ENCODE data around the gene ERF.

ERF gene

GRCh38 chr19:42249769-42250168 lies 5.2 kb downstream of the ERF start:
- Histone ChIP-seq H3K79me2 (ENCODE audit: insufficient read depth, low read depth) (peaks cover 25% of the 10 kb centered on the region; the same call in 1 of the 2 replicates), H3K36me3 (ENCODE audit: insufficient read depth) (no peaks in the 10 kb centered on the region), H3K9ac (no peak overlapping the region), H3K4me2 (no peak overlapping the region), H3K27me3 (ENCODE audit: insufficient read depth, low read depth) (no peaks in the 10 kb centered on the region), H4K20me1 (ENCODE audit: insufficient read depth) (no peaks in the 10 kb centered on the region), H3K27ac (no peak overlapping the region), H3K4me3 (IDR thresholded peaks at IDR 0.05; ENCODE audit: insufficient read depth, low read depth, low read length) (no peak overlapping the region), H3K4me1 (ENCODE audit: low read depth, poor library complexity, severe bottlenecking) (peaks cover 33% of the 10 kb centered on the region), H2AFZ (ENCODE audit: low read depth) (no peak overlapping the region)
- no peak for TF ChIP-seq CTCF (conservative IDR thresholded peaks at IDR 0.05; ENCODE audit: low read depth, low read length)

DNA sequence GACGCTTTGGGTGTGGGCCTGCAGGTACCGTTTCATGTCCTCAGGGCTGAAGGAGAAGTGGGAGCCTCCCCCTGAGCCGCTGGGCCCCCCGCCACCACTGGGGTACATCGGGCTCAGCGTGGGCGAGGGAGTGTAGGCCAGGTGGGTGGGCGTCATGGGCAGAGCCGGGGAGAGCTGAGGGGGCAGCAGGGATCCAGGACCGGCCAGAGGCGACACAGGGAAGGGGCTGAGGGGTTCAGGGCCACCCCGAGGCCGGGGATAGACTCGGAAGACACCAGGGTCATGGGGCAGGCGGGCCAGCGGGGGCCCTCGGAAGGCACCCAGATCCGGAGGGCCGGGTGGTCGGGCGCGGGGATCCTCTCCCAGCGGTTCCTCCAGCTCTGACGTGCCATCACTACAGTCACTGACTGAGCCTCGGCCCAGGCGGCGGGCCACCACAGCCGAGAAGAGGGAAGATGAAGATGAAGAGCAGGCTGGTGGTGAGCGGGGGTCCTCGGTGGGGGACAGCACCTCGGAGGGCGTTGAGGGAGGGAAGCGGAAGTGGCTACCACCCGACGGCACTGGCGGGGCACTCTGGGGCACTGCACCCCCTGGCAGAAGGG lies 5.7 kb downstream of the ERF start:
- TF ChIP-seq CTCF (conservative IDR thresholded peaks at IDR 0.05; ENCODE audit: low read depth, low read length): no peak
- H3K4me2 ChIP-seq: no peak overlapping the region
- H3K9ac ChIP-seq: no peak overlapping the region

GRCh38 chr19:42248270-42249148 lies 6.4 kb downstream of the ERF start:
- Histone ChIP-seq H3K27ac (no peak overlapping the region), H3K79me2 (ENCODE audit: insufficient read depth, low read depth) (peaks cover 25% of the 10 kb centered on the region; the same call in 1 of the 2 replicates), H4K20me1 (ENCODE audit: insufficient read depth) (no peaks in the 10 kb centered on the region), H3K36me3 (ENCODE audit: insufficient read depth) (no peaks in the 10 kb centered on the region), H2AFZ (ENCODE audit: low read depth) (no peak overlapping the region), H3K9ac (no peak overlapping the region), H3K4me1 (ENCODE audit: low read depth, poor library complexity, severe bottlenecking) (peaks cover 33% of the 10 kb centered on the region), H3K4me3 (IDR thresholded peaks at IDR 0.05; ENCODE audit: insufficient read depth, low read depth, low read length) (no peak overlapping the region), H3K27me3 (ENCODE audit: insufficient read depth, low read depth) (no peaks in the 10 kb centered on the region), H3K4me2 (no peak overlapping the region)
- TF ChIP-seq CTCF (conservative IDR thresholded peaks at IDR 0.05; ENCODE audit: low read depth, low read length): no peak

More for the DNA sequence above, 5.7 kb downstream of the ERF start:
- Histone ChIP-seq H3K36me3 (ENCODE audit: insufficient read depth) (no peaks in the 10 kb centered on the region), H3K79me2 (ENCODE audit: insufficient read depth, low read depth) (peaks cover 25% of the 10 kb centered on the region; the same call in 1 of the 2 replicates), H2AFZ (ENCODE audit: low read depth) (no peak overlapping the region), H4K20me1 (ENCODE audit: insufficient read depth) (no peaks in the 10 kb centered on the region), H3K27ac (no peak overlapping the region), H3K4me3 (IDR thresholded peaks at IDR 0.05; ENCODE audit: insufficient read depth, low read depth, low read length) (no peak overlapping the region), H3K4me1 (ENCODE audit: low read depth, poor library complexity, severe bottlenecking) (peaks cover 33% of the 10 kb centered on the region), H3K27me3 (ENCODE audit: insufficient read depth, low read depth) (no peaks in the 10 kb centered on the region)

DNA sequence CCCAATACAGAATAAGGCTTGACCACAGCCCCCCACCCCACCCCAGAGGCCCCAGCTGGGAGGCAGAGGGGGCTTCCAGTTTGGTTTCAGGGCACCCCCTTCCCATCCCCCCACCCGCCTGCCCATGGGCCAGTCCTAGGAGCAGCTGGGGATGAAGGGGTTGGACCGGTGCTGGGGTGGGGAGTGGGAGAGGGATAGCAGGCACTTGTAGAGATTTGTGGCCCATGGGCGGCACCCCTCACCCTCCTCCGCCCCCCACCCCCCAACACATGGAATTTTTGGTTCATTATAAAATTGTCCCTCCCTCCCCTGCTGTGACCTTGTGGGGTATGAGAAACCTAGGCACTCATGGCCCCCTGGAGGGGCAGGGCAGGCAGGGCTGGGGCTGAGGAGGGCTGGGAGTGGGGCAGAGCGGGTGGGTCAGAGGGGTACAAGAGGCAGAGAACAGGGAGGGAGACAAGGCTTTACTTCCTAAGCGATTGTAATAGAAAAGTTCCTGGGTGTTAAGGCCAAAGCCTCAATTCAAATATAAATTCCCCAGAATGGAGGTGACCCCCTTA lies 7.2 kb downstream of the ERF start:
- Histone ChIP-seq H3K27me3 (ENCODE audit: insufficient read depth, low read depth) (no peaks in the 10 kb centered on the region), H3K4me1 (ENCODE audit: low read depth, poor library complexity, severe bottlenecking) (peaks cover 28% of the 10 kb centered on the region)

More for the DNA sequence above, 7.2 kb downstream of the ERF start:
- Histone ChIP-seq H3K27ac (no peak overlapping the region), H3K4me2 (no peak overlapping the region), H4K20me1 (ENCODE audit: insufficient read depth) (no peaks in the 10 kb centered on the region), H3K36me3 (ENCODE audit: insufficient read depth) (no peaks in the 10 kb centered on the region), H2AFZ (ENCODE audit: low read depth) (no peak overlapping the region), H3K79me2 (ENCODE audit: insufficient read depth, low read depth) (peaks cover 18% of the 10 kb centered on the region; the same call in 1 of the 2 replicates), H3K9ac (no peak overlapping the region), H3K4me3 (IDR thresholded peaks at IDR 0.05; ENCODE audit: insufficient read depth, low read depth, low read length) (no peak overlapping the region)
- TF ChIP-seq CTCF (conservative IDR thresholded peaks at IDR 0.05; ENCODE audit: low read depth, low read length): no peak
